GM11168 (cell line): ENCODE data around the gene RNF217.
"Not testable (repeated sequence)": the region's sequence is repeated elsewhere in the genome, so short reads cannot be mapped to it uniquely, and the experiment has no call there.

ENCODE experiments used
- in situ Hi-C: fragments of 300-500 bp; cut with MboI; formaldehyde crosslinking; loops from one replicate; pipeline ENCODE4 v1.12.0; 2022; ENCODE audit warnings: low sequenced_read_pairs; ENCODE audit not compliant: unreplicated experiment

RNF217 gene

GRCh38 chr6:124961777-124962638, at the start of gene RNF217:
RNF217 (plus strand) TSS chr6:124962437; CDS start chr6:124962545, 108 bp downstream.
- in situ Hi-C loops: no loop called here

GRCh38 chr6:124913056-124913455, 49.2 kb upstream of the RNF217 start:
- in situ Hi-C loops: no loop called here

GRCh38 chr6:124917769-124918168, 44.5 kb upstream of the RNF217 start:
- in situ Hi-C loops: no loop called here

- in situ Hi-C loops: not testable (repeated sequence)
Measured at GRCh38 chr6:124919703-124920102, 42.5 kb upstream of the RNF217 start.

GRCh38 chr6:124924333-124924759, 37.9 kb upstream of the RNF217 start:
- in situ Hi-C loops: no loop called here

GRCh38 chr6:124926435-124926834, 35.8 kb upstream of the RNF217 start:
- in situ Hi-C loops: no loop called here

- in situ Hi-C loops: no loop called here
Measured at GRCh38 chr6:124927806-124928205, 34.4 kb upstream of the RNF217 start.

- in situ Hi-C loops: no loop called here
Measured at GRCh38 chr6:124928851-124929250, 33.4 kb upstream of the RNF217 start.

GRCh38 chr6:124937645-124938044, 24.6 kb upstream of the RNF217 start:
- in situ Hi-C loops: no loop called here

GRCh38 chr6:124941259-124941658, 21.0 kb upstream of the RNF217 start:
- in situ Hi-C loops: no loop called here

- in situ Hi-C loops: no loop called here
Measured at GRCh38 chr6:124943658-124944057, 18.6 kb upstream of the RNF217 start.

- in situ Hi-C loops: no loop called here
Measured at GRCh38 chr6:124947971-124948451, 14.2 kb upstream of the RNF217 start.

GRCh38 chr6:124949706-124950105, 12.5 kb upstream of the RNF217 start:
- in situ Hi-C loops: no loop called here

GRCh38 chr6:124953808-124954207, 8.4 kb upstream of the RNF217 start:
- in situ Hi-C loops: no loop called here

GRCh38 chr6:124955108-124955856, 7.0 kb upstream of the RNF217 start:
- in situ Hi-C loops: no loop called here

- in situ Hi-C loops: no loop called here
Measured at GRCh38 chr6:124956018-124956417, 6.2 kb upstream of the RNF217 start.

GRCh38 chr6:124958149-124958548, 4.1 kb upstream of the RNF217 start:
- in situ Hi-C loops: no loop called here

GRCh38 chr6:124958759-124959354, 3.4 kb upstream of the RNF217 start:
- in situ Hi-C loops: no loop called here

- in situ Hi-C loops: no loop called here
Measured at GRCh38 chr6:124960757-124961463, 1.3 kb upstream of the RNF217 start.

- in situ Hi-C loops: no loop called here
Measured at GRCh38 chr6:124961464-124961776, 817 bp upstream of the RNF217 start.
